HG02970 (cell line): ENCODE measurements around the gene PCDHB6.
"Not testable (repeated sequence)": the region's sequence is repeated elsewhere in the genome, so short reads cannot be mapped to it uniquely, and the experiment has no call there.

Experiments
- ATAC-seq: cut with Tn5 transposase; IDR thresholded peaks from one replicate; pipeline ENCODE4 v1.9.1; 2021; ENCODE audit warnings: mild to moderate bottlenecking, moderate library complexity, moderate number of reproducible peaks; ENCODE audit not compliant: unreplicated experiment, low FRiP score

Gene PCDHB6

GRCh38 chr5:141201126-141201525, 51.3 kb downstream of the PCDHB6 start:
- not testable (repeated sequence) for ATAC-seq

DNA sequence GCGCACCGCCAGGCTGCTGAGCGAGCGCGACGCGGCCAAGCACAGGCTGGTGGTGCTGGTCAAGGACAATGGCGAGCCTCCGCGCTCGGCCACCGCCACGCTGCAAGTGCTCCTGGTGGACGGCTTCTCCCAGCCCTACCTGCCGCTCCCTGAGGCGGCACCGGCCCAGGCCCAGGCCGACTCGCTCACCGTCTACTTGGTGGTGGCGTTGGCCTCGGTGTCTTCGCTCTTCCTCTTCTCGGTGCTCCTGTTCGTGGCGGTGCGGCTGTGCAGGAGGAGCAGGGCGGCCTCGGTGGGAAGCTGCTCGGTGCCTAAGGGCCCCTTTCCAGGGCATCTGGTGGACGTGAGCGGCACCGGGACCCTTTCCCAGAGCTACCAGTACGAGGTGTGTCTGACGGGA, 51.8 kb downstream of the PCDHB6 start:
- ATAC-seq: not testable (repeated sequence)
